Stimulated activated CD8-positive, alpha-beta memory T cell treated with anti-CD3 and anti-CD28 coated beads, Interleukin-12 subunit alpha, Interleukin-12 subunit beta, amount 100 ng/mL, for 24 hours (primary cell): ENCODE measurements around the gene FOLR2.

Source experiments
- DNase-seq: peaks from one replicate; pipeline ENCODE4 v3.0.0-alpha.2; 2020; ENCODE audit errors: extremely low read depth

The FOLR2 gene

DNA sequence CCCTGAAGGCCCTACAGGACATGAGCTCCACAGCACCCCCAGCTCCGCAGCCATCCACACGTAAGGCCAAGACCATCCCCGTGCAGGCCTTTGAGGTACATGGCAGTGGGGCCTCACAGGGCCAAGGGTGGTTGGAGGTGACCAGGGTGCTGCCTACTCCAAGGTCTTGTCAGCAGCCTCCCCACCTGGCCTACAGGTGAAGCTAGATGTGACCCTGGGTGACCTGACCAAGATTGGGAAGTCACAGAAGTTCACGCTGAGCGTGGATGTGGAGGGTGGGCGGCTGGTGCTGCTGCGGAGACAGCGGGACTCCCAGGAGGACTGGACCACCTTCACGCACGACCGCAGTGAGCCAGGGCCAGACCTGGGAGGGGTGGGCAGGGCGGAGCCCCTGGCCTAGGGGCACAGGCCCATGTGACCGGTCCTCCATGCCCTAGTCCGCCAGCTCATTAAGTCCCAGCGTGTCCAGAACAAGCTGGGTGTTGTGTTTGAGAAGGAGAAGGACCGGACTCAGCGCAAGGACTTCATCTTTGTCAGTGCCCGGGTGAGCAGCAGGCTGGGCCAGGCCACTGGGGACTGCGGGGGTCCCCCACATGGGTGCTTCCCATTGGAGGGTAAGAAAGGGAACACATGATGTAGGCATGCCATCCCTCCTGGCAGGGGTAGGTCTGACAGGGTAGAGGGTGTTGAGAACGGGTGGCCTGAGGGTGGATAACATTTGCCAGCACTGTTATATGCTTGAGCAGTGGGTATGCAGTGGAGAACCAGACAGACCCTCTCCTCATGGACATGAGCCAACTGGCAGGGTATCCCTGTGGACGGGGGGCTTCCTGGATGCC, 13.6 kb downstream of the FOLR2 start:
- no peak for DNase-seq

DNA sequence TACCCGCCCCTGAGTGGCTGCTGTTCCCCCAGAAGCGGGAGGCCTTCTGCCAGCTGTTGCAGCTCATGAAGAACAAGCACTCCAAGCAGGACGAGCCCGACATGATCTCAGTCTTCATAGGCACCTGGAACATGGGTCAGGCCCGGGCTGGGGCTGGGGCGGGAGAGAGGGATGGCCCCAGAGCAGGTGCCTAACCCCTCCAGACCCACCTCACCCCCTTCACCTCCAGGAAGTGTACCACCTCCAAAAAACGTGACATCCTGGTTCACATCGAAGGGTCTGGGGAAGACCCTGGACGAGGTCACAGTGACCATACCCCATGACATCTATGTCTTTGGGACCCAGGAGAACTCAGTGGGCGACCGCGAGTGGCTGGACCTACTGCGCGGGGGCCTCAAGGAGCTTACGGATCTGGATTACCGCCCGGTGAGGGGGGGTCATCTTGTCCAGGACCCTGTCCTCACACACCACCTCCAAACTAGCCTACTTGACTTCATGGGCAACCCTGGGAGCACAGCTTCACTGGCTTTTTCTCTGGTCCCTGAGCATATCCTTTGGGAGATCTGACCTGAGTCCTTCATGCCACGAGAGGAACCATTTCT, 14.3 kb downstream of the FOLR2 start:
- DNase-seq, result no peak

GRCh38 chr11:72231396-72232259, 15.0 kb downstream of the FOLR2 start:
- DNase-seq, result no peak

GRCh38 chr11:72232260-72233055, 15.9 kb downstream of the FOLR2 start:
- DNase-seq, result no peak

GRCh38 chr11:72233056-72233772, 16.6 kb downstream of the FOLR2 start:
- DNase-seq, result no peak

GRCh38 chr11:72233773-72234513, 17.3 kb downstream of the FOLR2 start:
- no peak for DNase-seq

DNA sequence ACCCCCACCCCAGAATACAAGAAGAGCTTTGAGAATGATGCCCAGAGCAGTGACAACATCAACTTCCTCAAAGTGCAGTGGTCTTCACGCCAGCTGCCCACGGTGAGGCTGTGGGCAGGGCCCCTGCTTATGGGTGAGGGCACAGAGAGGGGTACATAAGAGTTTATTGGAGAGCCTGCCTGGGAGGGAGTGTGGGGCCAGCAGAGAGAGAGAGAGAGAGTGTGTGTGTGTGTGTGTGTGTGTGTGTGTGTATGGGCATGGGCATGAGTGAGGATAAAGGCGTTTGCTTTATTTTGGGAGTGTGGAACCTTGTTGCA, 17.9 kb downstream of the FOLR2 start:
- no peak for DNase-seq

- DNase-seq, result no peak
Measured at GRCh38 chr11:72234920-72235319, 18.3 kb downstream of the FOLR2 start.

DNA sequence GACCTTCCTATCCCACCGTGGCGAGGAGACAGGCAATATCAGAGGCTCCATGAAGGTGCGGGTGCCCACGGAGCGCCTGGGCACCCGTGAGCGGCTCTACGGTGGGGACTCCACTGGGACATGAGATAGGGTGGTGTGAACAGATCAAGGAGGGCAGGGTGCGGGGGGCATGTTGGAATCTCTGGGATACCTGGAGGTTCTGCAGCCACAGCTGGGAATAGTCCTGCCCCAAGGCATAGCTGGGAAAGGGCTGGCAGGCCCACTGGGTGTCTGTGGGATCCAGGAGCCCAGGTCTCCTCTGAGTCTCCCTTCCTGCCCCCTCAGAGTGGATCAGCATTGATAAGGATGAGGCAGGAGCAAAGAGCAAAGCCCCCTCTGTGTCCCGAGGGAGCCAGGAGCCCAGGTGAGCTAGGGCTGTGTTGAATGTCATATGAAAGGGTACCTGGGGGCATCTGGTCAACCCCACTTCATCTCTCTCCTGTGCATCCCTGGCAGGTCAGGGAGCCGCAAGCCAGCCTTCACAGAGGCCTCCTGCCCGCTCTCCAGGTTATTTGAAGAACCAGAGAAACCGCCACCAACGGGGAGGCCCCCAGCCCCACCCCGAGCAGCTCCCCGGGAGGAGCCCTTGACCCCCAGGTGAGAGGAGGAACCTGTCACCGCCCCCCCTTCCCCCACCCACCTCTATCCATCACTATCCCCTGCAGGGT, 18.9 kb downstream of the FOLR2 start:
- no peak for DNase-seq

GRCh38 chr11:72236083-72236697, 19.6 kb downstream of the FOLR2 start:
- no peak for DNase-seq

DNA sequence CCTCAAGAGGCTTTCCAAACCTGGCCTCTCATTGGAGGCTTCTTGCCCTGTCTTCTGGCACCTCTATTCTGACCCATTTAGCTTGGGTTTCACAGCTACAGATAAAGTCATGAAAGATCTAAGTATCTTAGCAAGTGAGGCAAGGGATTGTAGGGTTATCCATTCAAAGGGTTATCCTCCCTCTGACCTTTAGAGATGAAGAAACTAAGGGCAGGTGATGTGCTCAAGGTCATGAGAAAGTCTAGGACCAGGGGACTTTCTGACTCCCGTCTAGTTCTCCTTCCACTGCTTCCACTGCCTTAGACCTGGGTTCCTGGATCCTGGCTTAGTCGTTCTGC, 20.1 kb downstream of the FOLR2 start:
- no peak for DNase-seq

DNA sequence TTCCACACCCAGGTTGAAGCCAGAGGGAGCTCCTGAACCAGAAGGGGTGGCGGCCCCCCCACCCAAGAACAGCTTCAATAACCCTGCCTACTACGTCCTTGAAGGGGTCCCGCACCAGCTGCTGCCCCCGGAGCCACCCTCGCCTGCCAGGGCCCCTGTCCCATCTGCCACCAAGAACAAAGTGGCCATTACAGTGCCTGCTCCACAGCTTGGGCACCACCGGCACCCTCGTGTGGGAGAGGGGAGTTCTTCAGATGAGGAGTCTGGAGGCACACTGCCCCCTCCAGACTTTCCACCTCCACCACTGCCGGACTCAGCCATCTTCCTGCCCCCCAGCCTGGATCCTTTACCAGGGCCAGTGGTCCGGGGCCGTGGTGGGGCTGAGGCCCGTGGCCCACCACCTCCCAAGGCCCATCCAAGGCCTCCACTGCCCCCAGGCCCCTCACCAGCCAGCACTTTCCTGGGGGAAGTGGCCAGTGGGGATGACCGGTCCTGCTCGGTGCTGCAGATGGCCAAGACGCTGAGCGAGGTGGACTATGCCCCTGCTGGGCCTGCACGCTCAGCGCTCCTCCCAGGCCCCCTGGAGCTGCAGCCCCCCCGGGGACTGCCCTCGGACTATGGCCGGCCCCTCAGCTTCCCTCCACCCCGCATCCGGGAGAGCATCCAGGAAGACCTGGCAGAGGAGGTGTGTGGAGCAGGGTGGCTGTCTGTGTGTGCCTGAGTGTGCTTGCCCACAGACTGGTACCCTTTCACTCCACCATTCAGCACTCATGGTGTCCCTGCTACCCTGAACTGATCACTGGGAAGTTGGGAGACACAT, 20.7 kb downstream of the FOLR2 start:
- DNase-seq, result no peak

- DNase-seq, result no peak
Measured at GRCh38 chr11:72238040-72238450, 21.5 kb downstream of the FOLR2 start.

GRCh38 chr11:72238492-72239312, 22.1 kb downstream of the FOLR2 start:
- no peak for DNase-seq

DNA sequence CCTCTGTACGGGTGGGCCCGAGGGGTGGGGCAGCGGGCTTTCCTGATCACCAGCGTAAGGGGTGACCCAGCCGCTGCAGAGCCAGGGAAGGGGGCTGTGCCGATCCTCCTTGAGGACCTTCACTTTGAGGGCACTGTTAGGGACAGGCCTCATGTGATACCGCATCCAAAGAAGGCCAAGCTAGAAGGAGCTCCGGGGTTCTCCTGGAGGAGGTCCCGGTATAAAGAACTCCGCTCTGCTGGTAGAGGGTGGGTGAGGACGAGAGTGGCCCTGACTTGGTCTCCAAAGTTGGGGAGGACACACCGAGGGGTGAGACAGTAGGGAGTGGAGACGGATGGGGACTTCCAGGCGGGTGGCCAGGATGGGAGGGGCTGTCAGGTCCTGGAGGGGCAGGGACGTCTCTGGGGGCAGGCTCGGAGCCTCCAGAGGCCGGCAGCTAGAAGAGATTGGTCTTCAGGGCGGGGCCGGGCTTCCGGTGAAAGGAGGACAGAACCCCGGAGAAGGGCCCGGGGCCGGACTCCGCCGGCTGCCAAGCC, 22.8 kb downstream of the FOLR2 start:
- no peak for DNase-seq

DNA sequence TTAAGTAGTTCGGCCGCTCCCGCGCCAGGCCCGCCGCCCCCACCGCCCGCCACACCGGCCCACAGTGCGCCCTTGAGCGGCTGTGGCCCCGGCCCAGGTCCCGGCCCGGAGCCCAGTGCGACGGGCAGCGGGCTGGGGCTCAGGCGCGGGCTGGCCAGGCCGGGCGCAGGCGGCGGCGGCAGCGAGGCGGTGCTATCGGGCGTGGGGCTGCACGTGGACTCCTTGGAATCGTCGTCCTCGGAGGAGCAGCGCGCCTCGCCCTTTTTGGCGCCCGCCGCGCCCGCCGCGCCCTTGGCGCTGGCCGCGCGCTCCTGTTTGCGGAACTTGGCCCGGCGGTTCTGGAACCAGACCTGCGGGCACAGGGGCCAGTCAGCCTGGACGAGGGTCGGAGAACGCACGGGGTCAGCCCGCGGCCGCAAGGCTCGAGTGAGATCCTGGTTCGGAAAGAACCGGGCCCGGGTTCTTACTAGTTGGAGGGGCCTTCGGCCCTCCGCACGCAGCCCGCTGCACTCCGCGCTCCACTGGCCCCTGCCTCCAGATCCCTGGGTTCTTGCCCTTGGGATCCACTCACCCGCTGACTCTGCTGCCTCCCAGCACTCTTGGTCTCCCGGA, 23.4 kb downstream of the FOLR2 start:
- no peak for DNase-seq
